Rectal smooth muscle tissue (tissue), 1 donor: ENCODE data around the gene GPR25.

Experiments used
- H3K27ac ChIP-seq: one replicate; pipeline ENCODE4 v1.7.0; 2013; ENCODE audit warnings: low read depth, low read length, inconsistent platforms
- H3K27me3 ChIP-seq: one replicate; pipeline ENCODE4 v1.7.0; 2013; ENCODE audit warnings: low read length; ENCODE audit not compliant: control insufficient read depth, insufficient read depth
- H3K36me3 ChIP-seq: one replicate; pipeline ENCODE4 v1.7.0; 2013; ENCODE audit warnings: low read length; ENCODE audit not compliant: control insufficient read depth, insufficient read depth
- H3K4me1 ChIP-seq: one replicate; pipeline ENCODE4 v1.7.0; 2013; ENCODE audit warnings: low read length; ENCODE audit not compliant: control insufficient read depth, insufficient read depth
- H3K4me3 ChIP-seq: one replicate; pipeline ENCODE4 v1.7.0; 2013; ENCODE audit warnings: low read length
- H3K9ac ChIP-seq: one replicate; pipeline ENCODE4 v1.7.0; 2013; ENCODE audit warnings: low read length

Gene GPR25

GRCh38 chr1:200872446-200873115, at the start of gene GPR25:
Gene GPR25 (plus strand): TSS chr1:200872981. CDS start chr1:200873038, 57 bp downstream.
- peaks cover 12% of the 10 kb centered on the region for H3K27me3 ChIP-seq
- no peaks in the 10 kb centered on the region for H3K36me3 ChIP-seq
- H3K4me1 ChIP-seq = no peaks in the 10 kb centered on the region
- no peak within 1 kb of the TSS for H3K27ac ChIP-seq
- peak within 1 kb of the TSS; percentile 37 for H3K4me3 ChIP-seq
- H3K9ac ChIP-seq = no peak within 1 kb of the TSS

GRCh38 chr1:200831091-200831490, 41.7 kb upstream of the GPR25 start:
- H3K4me1 ChIP-seq = no peaks in the 10 kb centered on the region
- H3K4me3 ChIP-seq = no peak overlapping the region
- no peaks in the 10 kb centered on the region for H3K27me3 ChIP-seq
- no peaks in the 10 kb centered on the region for H3K36me3 ChIP-seq
- H3K27ac ChIP-seq = no peak overlapping the region
- no peak overlapping the region for H3K9ac ChIP-seq

- no peak overlapping the region for H3K4me3 ChIP-seq
- no peaks in the 10 kb centered on the region for H3K36me3 ChIP-seq
- no peak overlapping the region for H3K9ac ChIP-seq
- H3K27me3 ChIP-seq = no peaks in the 10 kb centered on the region
- no peak overlapping the region for H3K27ac ChIP-seq
- no peaks in the 10 kb centered on the region for H3K4me1 ChIP-seq
Measured at GRCh38 chr1:200834383-200834782, 38.4 kb upstream of the GPR25 start.

GRCh38 chr1:200836213-200836612, 36.6 kb upstream of the GPR25 start:
- Histone ChIP-seq H3K9ac (no peak overlapping the region), H3K27me3 (no peaks in the 10 kb centered on the region), H3K4me1 (no peaks in the 10 kb centered on the region), H3K27ac (no peak overlapping the region), H3K4me3 (no peak overlapping the region), H3K36me3 (no peaks in the 10 kb centered on the region)

GRCh38 chr1:200837931-200838571, 34.7 kb upstream of the GPR25 start:
- Histone ChIP-seq H3K27ac (no peak overlapping the region), H3K9ac (no peak overlapping the region), H3K27me3 (no peaks in the 10 kb centered on the region), H3K4me3 (no peak overlapping the region), H3K36me3 (no peaks in the 10 kb centered on the region), H3K4me1 (no peaks in the 10 kb centered on the region)

DNA sequence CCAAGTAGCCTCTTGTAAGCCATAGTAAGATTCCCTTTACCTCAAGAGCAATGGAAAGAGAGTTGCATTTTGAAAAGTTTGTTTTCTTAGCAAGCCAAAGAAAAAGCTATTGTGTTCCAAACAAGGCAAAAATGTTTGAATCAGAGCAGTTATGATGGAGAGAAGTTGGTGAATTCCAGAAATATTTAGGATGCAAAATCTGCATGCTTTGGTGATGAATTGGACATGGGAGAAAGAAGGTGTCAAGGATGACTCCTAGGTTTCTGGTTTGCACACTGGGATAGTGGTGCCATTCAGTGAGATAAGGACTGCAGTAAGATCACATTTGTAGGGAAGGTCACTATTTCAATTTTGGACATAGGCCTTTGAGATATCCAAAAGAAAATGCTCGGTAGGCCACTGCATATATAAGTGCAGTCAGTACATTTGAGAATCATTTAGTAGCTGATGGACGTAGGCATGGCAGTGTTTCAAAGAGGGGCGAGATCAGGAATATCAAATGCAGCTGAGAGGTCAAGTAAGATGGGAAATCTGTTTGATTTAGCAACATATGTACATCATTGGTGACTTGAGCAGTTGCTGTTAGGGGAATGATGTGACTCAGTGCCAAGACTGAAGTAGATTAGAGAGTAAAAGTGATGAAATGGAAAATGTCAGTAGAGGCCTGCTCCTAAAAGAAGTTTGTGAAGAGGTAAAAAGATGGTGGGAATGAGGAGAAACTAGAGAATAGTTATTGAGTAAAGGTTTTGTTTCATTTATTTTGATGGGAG, 33.9 kb upstream of the GPR25 start:
- Histone ChIP-seq H3K9ac (no peak overlapping the region), H3K36me3 (no peaks in the 10 kb centered on the region), H3K27ac (no peak overlapping the region), H3K27me3 (no peaks in the 10 kb centered on the region), H3K4me3 (no peak overlapping the region), H3K4me1 (no peaks in the 10 kb centered on the region)

DNA sequence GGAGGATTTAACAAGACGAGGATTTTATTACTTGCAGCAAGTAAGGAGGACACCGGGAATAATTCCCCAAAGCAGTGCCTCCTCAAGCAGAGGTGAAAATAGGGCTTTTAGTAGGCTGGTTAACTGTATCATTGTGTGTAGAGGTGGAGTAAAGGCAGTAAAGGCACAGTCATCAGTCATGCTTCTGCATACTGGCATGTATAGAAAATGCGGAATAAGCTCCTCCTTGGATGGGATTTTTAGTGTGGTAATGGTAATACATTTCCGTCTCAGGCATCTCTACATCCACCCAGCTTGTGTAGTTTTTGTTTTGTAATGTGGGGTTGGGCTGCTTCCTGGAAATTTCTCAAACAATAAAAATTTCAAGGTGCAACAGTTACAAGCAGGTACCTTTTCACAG, 27.4 kb upstream of the GPR25 start:
- Histone ChIP-seq H3K27ac (no peak overlapping the region), H3K4me3 (no peak overlapping the region), H3K4me1 (no peaks in the 10 kb centered on the region), H3K36me3 (peaks cover 12% of the 10 kb centered on the region), H3K9ac (no peak overlapping the region), H3K27me3 (no peaks in the 10 kb centered on the region)

DNA sequence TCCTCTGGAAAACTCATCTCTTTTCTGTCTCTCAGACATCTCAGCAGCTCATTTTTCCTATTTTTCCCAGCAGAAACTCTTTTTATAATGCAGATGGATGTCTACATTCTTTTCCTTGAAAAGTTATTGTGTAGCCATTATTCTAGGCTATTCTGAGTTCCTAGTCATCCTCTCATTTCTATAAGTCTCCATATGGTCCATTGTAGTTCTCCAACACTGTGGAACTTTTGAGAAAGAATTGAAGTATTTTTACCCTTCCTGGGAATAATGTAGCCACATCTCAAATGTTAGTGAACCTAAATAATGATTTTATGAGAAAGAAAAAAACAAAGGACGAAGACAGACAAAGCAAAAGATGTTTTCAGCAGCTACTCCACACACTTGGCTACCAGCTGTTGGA, 26.4 kb upstream of the GPR25 start:
- no peak overlapping the region for H3K9ac ChIP-seq
- H3K27ac ChIP-seq = no peak overlapping the region
- H3K36me3 ChIP-seq = peaks cover 14% of the 10 kb centered on the region
- no peaks in the 10 kb centered on the region for H3K4me1 ChIP-seq
- H3K27me3 ChIP-seq = no peaks in the 10 kb centered on the region
- no peak overlapping the region for H3K4me3 ChIP-seq

DNA sequence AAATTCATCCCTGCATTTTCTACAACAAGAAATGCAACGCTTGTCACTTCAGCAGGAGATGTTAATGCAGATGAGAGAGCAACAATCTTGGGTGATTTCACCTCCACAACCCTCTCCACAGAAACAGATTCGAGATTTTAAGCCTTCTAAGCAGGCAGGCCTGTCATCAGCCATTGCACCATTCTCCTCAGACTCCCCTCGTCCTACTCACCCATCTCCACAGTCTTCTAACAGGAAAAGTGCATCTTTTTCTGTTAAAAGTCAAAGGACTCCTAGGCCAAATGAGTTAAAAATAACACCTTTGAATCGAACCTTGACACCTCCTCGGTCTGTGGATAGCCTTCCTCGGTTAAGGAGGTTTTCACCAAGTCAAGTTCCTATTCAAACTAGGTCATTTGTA, 23.4 kb upstream of the GPR25 start:
- Histone ChIP-seq H3K4me1 (no peaks in the 10 kb centered on the region), H3K27me3 (no peaks in the 10 kb centered on the region), H3K9ac (no peak overlapping the region), H3K4me3 (no peak overlapping the region), H3K36me3 (peaks cover 14% of the 10 kb centered on the region), H3K27ac (no peak overlapping the region)

DNA sequence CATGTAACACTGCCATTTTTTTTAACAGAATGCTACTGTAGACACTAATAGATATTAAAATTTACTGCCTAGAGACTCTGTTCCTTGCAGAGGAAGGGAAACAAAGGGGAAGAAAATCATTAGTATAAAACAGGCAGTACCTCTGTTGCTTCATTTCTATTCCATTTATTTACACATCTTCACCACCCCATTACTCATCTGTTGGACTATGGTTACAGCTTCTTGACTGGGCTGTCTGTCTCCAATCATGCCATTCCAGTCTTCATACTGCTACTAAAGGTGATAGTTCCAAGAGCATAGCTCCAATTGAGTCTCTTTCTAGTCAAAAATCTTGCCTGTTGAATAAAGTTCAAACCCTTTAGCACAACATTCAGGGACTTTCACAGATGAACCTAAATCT, 22.2 kb upstream of the GPR25 start:
- Histone ChIP-seq H3K9ac (no peak overlapping the region), H3K27ac (no peak overlapping the region), H3K4me3 (no peak overlapping the region), H3K4me1 (no peaks in the 10 kb centered on the region), H3K36me3 (peaks cover 14% of the 10 kb centered on the region), H3K27me3 (no peaks in the 10 kb centered on the region)

DNA sequence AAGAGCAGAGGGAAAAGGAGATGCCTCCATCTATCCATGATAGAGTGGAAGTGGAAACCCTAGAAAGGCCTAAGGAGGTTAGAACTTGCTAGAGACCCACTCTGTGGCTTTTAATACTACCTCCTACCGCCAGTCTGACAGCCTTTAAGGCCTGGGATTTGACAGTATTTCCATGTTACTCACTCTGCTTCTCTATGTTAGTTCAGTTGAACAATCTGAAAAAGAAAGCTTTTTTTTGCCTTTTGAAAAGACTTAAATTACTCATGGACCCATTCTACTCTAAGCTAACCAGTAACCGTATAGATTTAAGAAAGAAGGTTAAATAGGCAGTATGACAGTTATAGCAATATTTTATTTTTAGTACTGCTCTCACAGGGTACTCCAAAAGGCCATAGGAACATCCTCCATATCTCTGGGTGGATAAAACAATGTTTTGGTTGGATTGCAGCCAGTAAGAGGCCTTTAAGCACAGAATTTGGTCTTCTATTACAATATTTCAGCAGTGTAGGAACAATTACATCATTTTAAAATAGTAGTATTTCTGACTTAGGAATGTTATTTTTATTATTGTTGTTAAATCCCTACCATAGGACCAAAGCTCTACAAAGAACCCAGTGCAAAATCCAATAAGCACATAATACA, 15.9 kb upstream of the GPR25 start:
- H3K9ac ChIP-seq = no peak overlapping the region
- no peaks in the 10 kb centered on the region for H3K4me1 ChIP-seq
- peaks cover 7% of the 10 kb centered on the region for H3K36me3 ChIP-seq
- H3K27me3 ChIP-seq = no peaks in the 10 kb centered on the region
- H3K4me3 ChIP-seq = no peak overlapping the region
- no peak overlapping the region for H3K27ac ChIP-seq

DNA sequence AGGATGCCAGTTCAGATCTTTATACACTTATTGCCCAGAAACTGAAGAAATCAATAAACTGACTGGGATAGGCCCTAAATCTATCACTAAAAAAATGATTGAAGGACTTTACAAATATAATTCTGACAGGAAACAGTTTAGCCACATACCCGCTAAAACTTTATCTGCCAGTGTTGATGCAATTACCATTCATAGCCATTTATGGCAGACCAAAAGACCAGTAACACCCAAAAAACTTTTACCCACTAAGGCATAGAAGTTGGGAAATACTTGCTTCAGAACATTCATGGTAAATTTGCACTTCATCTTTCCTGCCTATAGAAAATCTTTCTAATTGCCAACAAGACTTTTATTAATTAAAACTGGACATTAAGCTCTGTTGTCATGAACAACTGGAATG, 15.0 kb upstream of the GPR25 start:
- H3K4me1 ChIP-seq = no peaks in the 10 kb centered on the region
- H3K27me3 ChIP-seq = no peaks in the 10 kb centered on the region
- H3K4me3 ChIP-seq = no peak overlapping the region
- H3K36me3 ChIP-seq = peaks cover 7% of the 10 kb centered on the region
- H3K27ac ChIP-seq = no peak overlapping the region
- no peak overlapping the region for H3K9ac ChIP-seq
